Left renal cortex interstitium (tissue), 4 donors: Measurements from ENCODE around the gene AKAP6. TPM values are rescaled to one million over a fixed set of nuclear protein-coding genes. Genes with fewer than 3 reads are reported as not detected.

ENCODE experiments used
- DNase-seq, 4 donors: peaks; one replicate each; pipeline ENCODE4 v3.0.0-alpha.2; 2013; ENCODE audit warnings: low read depth in 4 of 4, low spot score in 2 of 4, missing footprints in 1 of 4
- polyA plus RNA-seq, 4 donors: library from polyadenylated mRNA; unstranded; fragments of 120-200 nt; gene quantifications; one replicate each; pipeline ENCODE4 v1.2.1, GENCODE V29; 2013; ENCODE audit not compliant: insufficient read length in 4 of 4

AKAP6 gene
- polyA plus RNA-seq, 4 donors: 1.8 to 3.6 (median 3.1) TPM

- no peak for DNase-seq
Observed at GRCh38 chr14:32637582-32637981, 308.5 kb downstream of the AKAP6 start.

DNA sequence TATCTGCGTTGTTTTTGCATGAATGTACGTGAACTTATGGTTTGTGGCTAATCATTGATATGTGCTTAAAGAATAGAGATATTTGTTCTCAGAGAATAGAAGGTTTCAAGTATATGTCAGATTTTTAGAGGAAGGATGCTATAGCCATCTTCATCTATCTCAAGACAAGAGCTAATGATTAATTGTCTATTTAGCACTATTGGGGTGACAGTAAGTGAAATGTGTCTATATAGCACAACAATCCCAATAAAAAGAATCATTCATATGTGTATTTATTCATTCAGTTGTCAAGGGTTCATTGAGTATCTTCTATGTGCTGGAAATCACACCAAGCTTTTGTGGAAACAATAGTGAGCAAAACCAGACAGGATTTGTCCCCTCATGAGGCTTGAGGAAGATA, 310.1 kb downstream of the AKAP6 start:
- no peak for DNase-seq

DNA sequence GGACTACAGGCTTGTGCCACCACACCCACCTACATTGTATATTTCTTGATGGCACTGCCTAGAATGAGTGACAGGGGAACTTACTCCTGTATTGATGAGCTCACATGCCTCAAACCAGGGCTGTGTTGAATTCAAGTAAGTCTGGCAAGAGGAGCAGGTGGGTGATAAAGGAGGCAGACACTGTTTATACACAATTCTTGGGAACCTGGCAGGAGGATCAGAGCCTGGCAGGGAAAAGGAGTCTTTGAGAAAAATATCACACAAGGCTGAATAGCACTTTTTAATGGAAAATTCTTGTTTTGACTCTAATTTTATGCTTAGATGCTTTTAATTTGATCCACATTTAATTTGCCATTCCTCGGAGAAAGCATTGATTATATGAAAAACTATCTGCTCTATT, 316.5 kb downstream of the AKAP6 start:
- no peak for DNase-seq

DNA sequence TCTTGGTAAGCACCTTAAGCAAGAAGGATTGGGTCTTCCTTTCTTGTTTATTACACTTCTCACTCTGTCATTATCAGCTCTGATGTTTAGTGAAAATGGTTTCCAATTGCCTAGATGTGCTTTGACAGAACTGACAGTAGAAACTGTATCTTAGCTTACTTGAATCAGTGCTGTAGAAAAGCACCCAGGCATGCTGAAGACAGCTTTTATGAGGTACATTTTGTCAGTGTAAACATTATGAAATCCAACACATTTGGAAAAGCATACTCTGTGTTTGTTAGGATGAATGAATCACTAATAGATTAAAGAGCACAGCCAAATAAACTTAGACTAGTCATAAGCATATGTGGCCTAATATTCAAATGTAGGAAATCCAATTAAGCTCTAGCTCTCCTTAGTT, 319.3 kb downstream of the AKAP6 start:
- no peak for DNase-seq

DNA sequence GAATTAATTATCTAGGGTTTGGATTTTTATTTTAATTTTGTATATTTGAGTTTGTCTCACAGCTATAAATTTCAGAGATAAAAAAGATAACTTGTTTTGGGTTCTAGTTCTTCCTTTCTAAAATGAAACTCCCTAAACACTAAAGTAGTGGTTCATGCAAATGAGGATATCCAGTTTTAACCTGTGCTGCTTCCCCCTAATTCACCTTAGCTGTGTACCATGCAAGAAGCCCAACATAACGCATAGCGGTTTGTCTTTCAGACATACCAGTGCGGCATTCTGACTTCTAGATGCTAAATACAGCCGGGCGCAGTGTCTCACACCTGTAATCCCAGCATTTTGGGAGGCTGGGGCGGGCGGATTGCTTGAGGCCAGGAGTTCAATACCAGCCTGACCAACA, 320.9 kb downstream of the AKAP6 start:
- no peak for DNase-seq

DNA sequence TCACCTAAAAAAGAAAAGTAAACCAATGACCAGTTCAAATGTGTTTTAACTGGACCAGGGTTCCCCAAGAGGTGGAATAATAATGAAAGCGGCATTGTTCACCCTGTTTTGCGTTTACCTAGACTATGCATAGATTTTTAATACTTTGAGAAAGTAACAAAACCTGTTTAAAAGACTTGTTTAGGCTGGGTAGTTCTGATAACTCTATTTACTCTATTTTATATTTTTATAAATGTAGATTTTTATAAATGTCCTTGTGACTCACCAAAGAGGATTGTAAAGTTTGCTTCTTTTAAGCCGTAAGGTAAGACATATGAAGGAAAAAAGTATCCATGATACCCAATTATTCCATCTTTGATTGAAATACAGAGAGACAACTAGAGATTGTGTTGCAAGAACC, 321.6 kb downstream of the AKAP6 start:
- no peak for DNase-seq

DNA sequence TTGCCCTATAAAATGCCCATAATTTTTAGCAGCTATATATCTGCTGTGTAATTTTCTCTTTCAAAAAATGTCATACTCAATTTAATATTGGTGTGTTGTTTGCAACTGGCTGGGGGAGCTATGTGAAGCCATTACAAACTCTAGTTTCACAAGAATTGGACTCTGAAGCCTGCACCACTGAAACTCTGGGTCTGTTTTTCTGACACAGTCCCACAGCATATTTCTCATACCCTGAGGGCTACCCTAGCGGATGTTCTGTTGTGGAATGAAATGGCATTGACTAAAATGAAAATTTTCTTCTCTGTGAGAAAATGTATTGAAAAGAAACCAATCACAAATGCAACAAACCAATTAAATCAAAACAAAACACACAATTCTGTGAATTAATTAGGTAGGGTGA, 325.0 kb downstream of the AKAP6 start:
- DNase-seq: no peak

- DNase-seq: no peak
Observed at GRCh38 chr14:32656601-32657000, 327.5 kb downstream of the AKAP6 start.

GRCh38 chr14:32657081-32657480, 328.0 kb downstream of the AKAP6 start:
- no peak for DNase-seq

GRCh38 chr14:32661216-32661615, 332.1 kb downstream of the AKAP6 start:
- no peak for DNase-seq

GRCh38 chr14:32662211-32662610, 333.1 kb downstream of the AKAP6 start:
- DNase-seq: no peak

- no peak for DNase-seq
Observed at GRCh38 chr14:32666308-32666707, 337.2 kb downstream of the AKAP6 start.

DNA sequence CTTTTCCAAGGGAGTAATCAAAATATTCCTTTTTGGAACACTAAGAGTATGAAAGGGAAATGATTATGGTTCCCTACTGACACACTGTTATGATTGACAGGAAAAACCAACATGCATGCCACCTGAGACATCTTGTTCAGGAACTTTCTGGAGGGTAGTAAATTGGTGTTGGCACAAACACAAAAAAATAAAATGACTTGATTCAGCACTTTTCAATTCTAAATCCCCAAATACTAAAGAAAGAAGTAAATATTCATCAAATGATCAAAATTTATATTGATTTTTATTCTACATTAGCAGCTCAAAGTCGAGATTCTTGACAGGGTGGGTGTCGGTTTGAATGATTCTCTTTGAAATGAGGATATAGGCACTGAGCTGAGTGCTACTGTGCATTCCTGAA, 338.2 kb downstream of the AKAP6 start:
- no peak for DNase-seq

DNA sequence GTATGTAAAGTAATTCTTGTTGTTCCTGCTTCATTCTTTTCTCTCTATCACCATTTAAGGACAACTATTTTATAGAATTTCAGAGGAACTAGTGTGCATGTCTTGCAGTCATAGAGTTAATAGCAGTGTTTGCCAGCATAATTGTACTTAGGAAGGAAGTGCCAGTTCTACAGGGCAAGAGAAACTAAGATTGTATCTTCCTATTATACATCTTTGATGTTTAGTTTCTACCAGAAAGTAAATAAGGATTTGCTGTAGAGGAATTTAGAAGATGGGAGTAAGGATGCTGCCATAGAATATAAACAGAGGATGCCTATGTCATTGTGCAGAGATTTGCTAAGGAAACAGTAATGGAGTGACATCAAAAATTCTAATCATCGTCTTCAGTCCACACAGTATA, 338.7 kb downstream of the AKAP6 start:
- DNase-seq: no peak

- no peak for DNase-seq
Observed at GRCh38 chr14:32669391-32669790, 340.3 kb downstream of the AKAP6 start.

DNA sequence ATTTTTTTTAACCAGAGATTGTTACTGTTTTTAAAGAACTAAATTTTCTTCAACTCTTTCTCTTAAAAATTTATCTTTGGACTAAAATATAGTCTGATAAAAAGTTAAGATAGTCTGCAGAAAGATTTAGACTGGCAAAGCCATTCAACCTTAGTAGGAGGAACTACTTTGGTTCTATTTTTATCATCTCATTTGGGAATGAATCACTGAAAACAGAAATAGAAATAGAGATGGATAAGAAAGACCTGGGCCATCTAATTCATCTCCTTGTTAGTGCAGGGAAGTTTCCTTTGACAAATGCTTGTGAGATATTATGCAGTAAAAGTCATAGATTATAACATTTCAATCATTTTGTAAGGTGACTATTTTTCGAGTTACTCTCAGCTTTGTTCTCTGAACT, 346.3 kb downstream of the AKAP6 start:
- DNase-seq: no peak

GRCh38 chr14:32677129-32677780, 348.2 kb downstream of the AKAP6 start:
- no peak for DNase-seq

DNA sequence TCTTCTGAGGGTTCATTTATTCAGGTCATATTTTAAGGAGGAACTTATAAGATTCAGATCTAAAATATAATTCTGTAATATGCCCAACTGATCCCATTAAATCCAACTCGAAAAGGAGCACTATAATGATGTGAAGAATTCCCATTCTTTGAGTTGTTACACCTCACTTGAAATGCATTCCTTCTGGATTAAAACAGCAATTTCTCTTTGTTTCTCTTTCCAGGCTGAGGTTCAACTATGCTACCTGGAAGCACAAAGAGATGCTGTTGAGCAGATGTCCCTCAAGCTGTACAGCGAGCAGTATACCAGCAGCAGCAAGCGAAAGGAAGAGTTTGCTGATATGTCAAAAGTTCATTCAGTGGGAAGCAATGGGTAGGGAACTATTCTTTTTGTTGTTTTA, 349.0 kb downstream of the AKAP6 start:
- DNase-seq: no peak

- DNase-seq: no peak
Observed at GRCh38 chr14:32679927-32680612, 351.0 kb downstream of the AKAP6 start.

DNA sequence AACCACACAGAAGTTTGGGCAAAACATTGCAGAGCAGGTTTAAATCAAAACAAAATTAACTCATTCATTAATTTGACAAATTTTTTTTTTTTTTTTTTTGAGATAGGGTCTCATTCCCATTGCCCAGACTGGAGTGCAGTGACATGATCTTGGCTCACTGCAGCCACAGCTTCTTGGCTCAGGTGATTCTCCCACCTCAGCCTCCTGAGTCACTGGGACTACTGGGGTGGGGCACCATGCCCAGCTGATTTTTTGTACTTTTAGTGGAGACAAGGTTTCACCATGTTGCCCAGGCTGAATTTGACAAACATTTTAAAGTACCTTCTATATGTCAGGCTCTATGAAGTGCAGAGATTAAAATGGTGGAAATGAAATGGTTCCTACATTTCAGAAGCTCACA, 352.5 kb downstream of the AKAP6 start:
- no peak for DNase-seq

- DNase-seq: no peak
Observed at GRCh38 chr14:32682214-32682613, 353.1 kb downstream of the AKAP6 start.

DNA sequence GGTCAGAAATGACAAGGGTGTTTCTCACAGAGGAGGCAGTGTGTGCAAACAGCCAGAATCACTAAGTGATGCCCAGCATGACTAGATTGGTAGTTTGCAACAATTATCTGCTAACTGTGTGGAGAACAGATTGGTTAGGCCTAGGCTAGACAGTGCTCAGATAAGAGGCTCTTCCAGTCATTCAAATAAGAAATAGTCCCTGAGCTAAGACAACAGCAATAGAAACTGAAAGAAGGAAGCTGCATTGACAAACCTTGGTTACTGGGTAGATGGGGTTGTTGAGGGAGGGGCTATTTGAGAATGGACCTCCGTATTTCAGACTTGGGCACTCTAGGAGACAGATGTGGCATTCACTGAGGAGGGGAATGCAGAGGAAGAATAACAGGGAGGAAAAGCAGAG, 354.6 kb downstream of the AKAP6 start:
- DNase-seq: no peak

- DNase-seq: no peak
Observed at GRCh38 chr14:32688941-32689340, 359.8 kb downstream of the AKAP6 start.
